Vagina (tissue), 2 donors: ENCODE results near the gene DCLRE1B.

Experiments
- CTCF ChIP-seq, 3 experiments: fragments of 450-650 bp in 2 of 3; fragments of 200-600 bp in 1 of 3; sonication (generic) in 1 of 3; IDR thresholded peaks; one replicate each; pipeline ENCODE4 v1.5.1; 2017 to 2019; ENCODE audit warnings: antibody characterized with exemption in 3 of 3, mild to moderate bottlenecking in 2 of 3, moderate library complexity in 2 of 3
- POLR2A ChIP-seq, 2 donors: fragments of 450-650 bp; IDR thresholded peaks; one replicate each; pipeline ENCODE4 v1.6.1; 2017; ENCODE audit warnings: antibody characterized with exemption in 2 of 2, mild to moderate bottlenecking in 2 of 2, moderate library complexity in 2 of 2
- POLR2AphosphoS5 ChIP-seq, 2 donors: sonication (generic); formaldehyde crosslinking; IDR thresholded peaks; one replicate each; pipeline ENCODE4 v1.9.0; 2017; ENCODE audit warnings: antibody characterized with exemption in 2 of 2, mild to moderate bottlenecking in 2 of 2, low read depth in 1 of 2; ENCODE audit not compliant: insufficient read depth in 1 of 2

GRCh38 chr1:113913887-113914664 is 8.9 kb downstream of the DCLRE1B start:
- TF ChIP-seq CTCF (IDR thresholded peaks at IDR 0.05) (no peak), POLR2A (IDR thresholded peaks at IDR 0.05) (no peak), POLR2AphosphoS5 (IDR thresholded peaks at IDR 0.05; ENCODE audit: insufficient read depth in 1 of 2, low read depth in 1 of 2) (no peak)
